Neural cell (in vitro differentiated cells): ENCODE measurements around the gene ZBTB46. TPM values are rescaled to one million over a fixed set of nuclear protein-coding genes. Genes with fewer than 3 reads are reported as not detected.
"Not testable (repeated sequence)": the region's sequence is repeated elsewhere in the genome, so short reads cannot be mapped to it uniquely, and the experiment has no call there.

Source experiments
- H2AFZ ChIP-seq: fragments of 200-600, 300-800 bp; sonication (generic), shearing (Covaris generic); 2 replicates; pipeline ENCODE4 v1.6.0; 2014; ENCODE audit warnings: low read depth, mild to moderate bottlenecking, antibody characterized with exemption, low read length, moderate library complexity
- H3F3A ChIP-seq: fragments of 200-600 bp; shearing (Covaris generic); 2 replicates; pipeline ENCODE4 v1.6.1; 2016; ENCODE audit warnings: mild to moderate bottlenecking, moderate library complexity, mixed read lengths, antibody characterized with exemption, low read length; ENCODE audit not compliant: insufficient read depth, poor library complexity, severe bottlenecking
- H3K27ac ChIP-seq: fragments of 200-600, 300-800 bp; sonication (generic), shearing (Covaris generic); 2 replicates; pipeline ENCODE4 v1.5.1; 2014; ENCODE audit warnings: mild to moderate bottlenecking, low read length, moderate library complexity
- H3K27me3 ChIP-seq: fragments of 300-800, 200-600 bp; sonication (generic), shearing (Covaris generic); 2 replicates; pipeline ENCODE4 v1.6.0; 2014; ENCODE audit warnings: mild to moderate bottlenecking, low read depth, low read length, moderate library complexity; ENCODE audit not compliant: insufficient read depth
- H3K36me3 ChIP-seq: fragments of 300-800, 200-600 bp; sonication (generic), shearing (Covaris generic); 2 replicates; pipeline ENCODE4 v1.5.1; 2014; ENCODE audit warnings: mild to moderate bottlenecking, antibody characterized with exemption, low read length, moderate library complexity; ENCODE audit not compliant: insufficient read depth
- H3K4me2 ChIP-seq: fragments of 300-800, 200-600 bp; sonication (generic), shearing (Covaris generic); 2 replicates; pipeline ENCODE4 v1.6.0; 2014; ENCODE audit warnings: mild to moderate bottlenecking, low read length
- H3K4me3 ChIP-seq: fragments of 300-800, 200-600 bp; sonication (generic), shearing (Covaris generic); 2 replicates; pipeline ENCODE4 v1.5.1; 2014; ENCODE audit warnings: mild to moderate bottlenecking, low read length, moderate library complexity
- H3K79me2 ChIP-seq: fragments of 200-600 bp; shearing (Covaris generic); replicated peaks from 2 replicates; pipeline ENCODE4 v1.6.0; 2014; ENCODE audit warnings: mild to moderate bottlenecking, low read length, moderate library complexity; ENCODE audit not compliant: insufficient read depth
- H3K9ac ChIP-seq: fragments of 300-800, 200-600 bp; sonication (generic), shearing (Covaris generic); 2 replicates; pipeline ENCODE4 v1.6.1; 2016; ENCODE audit warnings: mild to moderate bottlenecking, low read length, mixed read lengths
- H3K9me2 ChIP-seq: fragments of 200-600 bp; shearing (Covaris generic); 2 replicates; pipeline ENCODE4 v1.6.1; 2016; ENCODE audit warnings: mild to moderate bottlenecking, low read length, mixed read lengths; ENCODE audit not compliant: insufficient read depth
- H3K9me3 ChIP-seq: fragments of 200-600, 300-800 bp; sonication (generic), shearing (Covaris generic); 2 replicates; pipeline ENCODE4 v1.6.1; 2016; ENCODE audit warnings: mild to moderate bottlenecking, mixed run types, low read length, moderate library complexity, mixed read lengths
- H4K20me1 ChIP-seq: fragments of 200-600 bp; shearing (Covaris generic); 2 replicates; pipeline ENCODE4 v1.6.1; 2016; ENCODE audit warnings: mild to moderate bottlenecking, mixed run types; ENCODE audit not compliant: insufficient read depth
- EP300 ChIP-seq: fragments of 450-650 bp; conservative IDR thresholded peaks from 2 replicates; pipeline ENCODE4 v1.6.1; 2014; ENCODE audit warnings: antibody characterized with exemption, mild to moderate bottlenecking, moderate library complexity; ENCODE audit not compliant: poor library complexity, severe bottlenecking
- EZH2 ChIP-seq: fragments of 200-600, 300-800 bp; shearing (Covaris generic), sonication (generic); IDR thresholded peaks from 2 replicates; pipeline ENCODE4 v1.6.1; 2014; ENCODE audit warnings: antibody characterized with exemption, low read length, borderline replicate concordance, mild to moderate bottlenecking; ENCODE audit not compliant: insufficient read depth, poor library complexity, severe bottlenecking
- MXI1 ChIP-seq: fragments of 450-650 bp; conservative IDR thresholded peaks from 2 replicates; pipeline ENCODE4 v1.6.1; 2014; ENCODE audit warnings: antibody characterized with exemption, mild to moderate bottlenecking; ENCODE audit not compliant: poor library complexity, severe bottlenecking
- POLR2AphosphoS5 ChIP-seq: IDR thresholded peaks from 2 replicates; pipeline ENCODE4 v1.6.1; 2012
- RAD21 ChIP-seq: fragments of 450-650 bp; conservative IDR thresholded peaks from 2 replicates; pipeline ENCODE4 v1.6.1; 2014; ENCODE audit warnings: antibody characterized with exemption, mild to moderate bottlenecking, moderate library complexity
- TAF1 ChIP-seq: IDR thresholded peaks from 2 replicates; pipeline ENCODE4 v1.6.1; 2012; ENCODE audit warnings: low read depth
- polyA plus RNA-seq: library from polyadenylated mRNA; depleted of rRNA; stranded (reverse); fragments of >200 nt; gene quantifications from 2 replicates; pipeline ENCODE4 v1.2.3, GENCODE V29; 2014
- TF ChIP-seq, protein P1 (sequence below): fragments of 450-650 bp; IDR thresholded peaks from 2 replicates; pipeline ENCODE4 v1.5.1; 2014; ENCODE audit warnings: antibody characterized with exemption, mild to moderate bottlenecking, moderate library complexity; ENCODE audit not compliant: poor library complexity, severe bottlenecking
- TF ChIP-seq, protein P2 (sequence below): IDR thresholded peaks from 2 replicates; pipeline ENCODE4 v1.6.1; 2012; ENCODE audit warnings: borderline replicate concordance

The ZBTB46 gene
- polyA plus RNA-seq, 1 donor from 2014 or later, result 15.0 TPM

DNA sequence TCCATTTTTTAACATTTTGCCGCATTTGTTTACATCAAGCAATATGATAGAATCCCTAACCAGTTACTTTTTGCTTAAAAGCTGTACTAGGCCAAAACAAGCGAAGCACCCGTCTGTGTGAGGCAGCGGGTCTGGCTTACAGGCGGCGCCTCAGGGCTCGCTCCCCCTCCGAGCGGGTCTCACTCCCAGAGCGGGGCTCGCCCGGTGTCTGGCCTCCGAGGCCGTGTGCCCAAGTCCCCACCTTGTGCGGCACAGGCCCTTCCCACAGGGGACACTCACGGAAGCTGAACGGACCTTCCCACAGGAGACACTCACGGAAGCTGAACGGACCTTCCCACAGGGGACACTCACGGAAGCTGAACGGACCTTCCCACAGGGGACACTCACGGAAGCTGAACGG is 23.4 kb downstream of the ZBTB46 start:
- H2AFZ ChIP-seq, result no peak overlapping the region
- H3K4me2 ChIP-seq, result no peak overlapping the region
- peaks cover 30% of the 10 kb centered on the region for H3K79me2 ChIP-seq
- no peaks in the 10 kb centered on the region for H3F3A ChIP-seq
- no peaks in the 10 kb centered on the region for H3K27me3 ChIP-seq
- no peak overlapping the region for H3K9ac ChIP-seq
- no peaks in the 10 kb centered on the region for H3K9me2 ChIP-seq
- no peak overlapping the region for H3K27ac ChIP-seq
- H3K36me3 ChIP-seq, result no peaks in the 10 kb centered on the region
- no peaks in the 10 kb centered on the region for H3K9me3 ChIP-seq
- H3K4me3 ChIP-seq, result no peak overlapping the region
- TF ChIP-seq EP300, result no peak
- no peak for TF ChIP-seq POLR2AphosphoS5
- no peak for TF ChIP-seq EZH2
- TF ChIP-seq, protein P1, sequence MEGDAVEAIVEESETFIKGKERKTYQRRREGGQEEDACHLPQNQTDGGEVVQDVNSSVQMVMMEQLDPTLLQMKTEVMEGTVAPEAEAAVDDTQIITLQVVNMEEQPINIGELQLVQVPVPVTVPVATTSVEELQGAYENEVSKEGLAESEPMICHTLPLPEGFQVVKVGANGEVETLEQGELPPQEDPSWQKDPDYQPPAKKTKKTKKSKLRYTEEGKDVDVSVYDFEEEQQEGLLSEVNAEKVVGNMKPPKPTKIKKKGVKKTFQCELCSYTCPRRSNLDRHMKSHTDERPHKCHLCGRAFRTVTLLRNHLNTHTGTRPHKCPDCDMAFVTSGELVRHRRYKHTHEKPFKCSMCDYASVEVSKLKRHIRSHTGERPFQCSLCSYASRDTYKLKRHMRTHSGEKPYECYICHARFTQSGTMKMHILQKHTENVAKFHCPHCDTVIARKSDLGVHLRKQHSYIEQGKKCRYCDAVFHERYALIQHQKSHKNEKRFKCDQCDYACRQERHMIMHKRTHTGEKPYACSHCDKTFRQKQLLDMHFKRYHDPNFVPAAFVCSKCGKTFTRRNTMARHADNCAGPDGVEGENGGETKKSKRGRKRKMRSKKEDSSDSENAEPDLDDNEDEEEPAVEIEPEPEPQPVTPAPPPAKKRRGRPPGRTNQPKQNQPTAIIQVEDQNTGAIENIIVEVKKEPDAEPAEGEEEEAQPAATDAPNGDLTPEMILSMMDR, result no peak
- TF ChIP-seq TAF1, result no peak
- TF ChIP-seq RAD21, result no peak
- TF ChIP-seq, protein P2, sequence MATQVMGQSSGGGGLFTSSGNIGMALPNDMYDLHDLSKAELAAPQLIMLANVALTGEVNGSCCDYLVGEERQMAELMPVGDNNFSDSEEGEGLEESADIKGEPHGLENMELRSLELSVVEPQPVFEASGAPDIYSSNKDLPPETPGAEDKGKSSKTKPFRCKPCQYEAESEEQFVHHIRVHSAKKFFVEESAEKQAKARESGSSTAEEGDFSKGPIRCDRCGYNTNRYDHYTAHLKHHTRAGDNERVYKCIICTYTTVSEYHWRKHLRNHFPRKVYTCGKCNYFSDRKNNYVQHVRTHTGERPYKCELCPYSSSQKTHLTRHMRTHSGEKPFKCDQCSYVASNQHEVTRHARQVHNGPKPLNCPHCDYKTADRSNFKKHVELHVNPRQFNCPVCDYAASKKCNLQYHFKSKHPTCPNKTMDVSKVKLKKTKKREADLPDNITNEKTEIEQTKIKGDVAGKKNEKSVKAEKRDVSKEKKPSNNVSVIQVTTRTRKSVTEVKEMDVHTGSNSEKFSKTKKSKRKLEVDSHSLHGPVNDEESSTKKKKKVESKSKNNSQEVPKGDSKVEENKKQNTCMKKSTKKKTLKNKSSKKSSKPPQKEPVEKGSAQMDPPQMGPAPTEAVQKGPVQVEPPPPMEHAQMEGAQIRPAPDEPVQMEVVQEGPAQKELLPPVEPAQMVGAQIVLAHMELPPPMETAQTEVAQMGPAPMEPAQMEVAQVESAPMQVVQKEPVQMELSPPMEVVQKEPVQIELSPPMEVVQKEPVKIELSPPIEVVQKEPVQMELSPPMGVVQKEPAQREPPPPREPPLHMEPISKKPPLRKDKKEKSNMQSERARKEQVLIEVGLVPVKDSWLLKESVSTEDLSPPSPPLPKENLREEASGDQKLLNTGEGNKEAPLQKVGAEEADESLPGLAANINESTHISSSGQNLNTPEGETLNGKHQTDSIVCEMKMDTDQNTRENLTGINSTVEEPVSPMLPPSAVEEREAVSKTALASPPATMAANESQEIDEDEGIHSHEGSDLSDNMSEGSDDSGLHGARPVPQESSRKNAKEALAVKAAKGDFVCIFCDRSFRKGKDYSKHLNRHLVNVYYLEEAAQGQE, result no peak
- no peaks in the 10 kb centered on the region for H4K20me1 ChIP-seq

DNA sequence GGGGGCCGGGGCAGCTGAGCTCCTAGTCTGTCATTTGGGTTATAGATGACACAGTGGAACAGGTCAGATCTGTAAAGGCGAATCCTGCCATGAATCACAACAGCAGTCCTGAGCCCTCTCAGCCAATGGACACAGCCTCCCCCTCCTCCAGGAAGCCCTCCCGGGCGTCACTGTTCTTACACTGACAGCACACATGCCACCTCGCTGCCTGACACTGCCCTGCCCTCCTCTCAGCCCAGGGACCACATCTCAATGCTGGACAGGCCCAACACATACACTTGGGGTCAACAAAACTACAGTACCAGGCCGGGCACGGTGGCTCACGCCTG is 26.8 kb downstream of the ZBTB46 start:
- Histone ChIP-seq H3K79me2 (peaks cover 7% of the 10 kb centered on the region), H3K27me3 (no peaks in the 10 kb centered on the region), H3K9ac (no peak overlapping the region), H3K9me2 (no peaks in the 10 kb centered on the region), H3K4me2 (no peak overlapping the region), H2AFZ (no peak overlapping the region), H3K36me3 (no peaks in the 10 kb centered on the region), H3K9me3 (no peaks in the 10 kb centered on the region), H3K27ac (no peak overlapping the region), H3K4me3 (no peak overlapping the region), H4K20me1 (no peaks in the 10 kb centered on the region), H3F3A (no peaks in the 10 kb centered on the region)
- TF ChIP-seq POLR2AphosphoS5 (no peak), RAD21 (no peak), EP300 (no peak)

DNA sequence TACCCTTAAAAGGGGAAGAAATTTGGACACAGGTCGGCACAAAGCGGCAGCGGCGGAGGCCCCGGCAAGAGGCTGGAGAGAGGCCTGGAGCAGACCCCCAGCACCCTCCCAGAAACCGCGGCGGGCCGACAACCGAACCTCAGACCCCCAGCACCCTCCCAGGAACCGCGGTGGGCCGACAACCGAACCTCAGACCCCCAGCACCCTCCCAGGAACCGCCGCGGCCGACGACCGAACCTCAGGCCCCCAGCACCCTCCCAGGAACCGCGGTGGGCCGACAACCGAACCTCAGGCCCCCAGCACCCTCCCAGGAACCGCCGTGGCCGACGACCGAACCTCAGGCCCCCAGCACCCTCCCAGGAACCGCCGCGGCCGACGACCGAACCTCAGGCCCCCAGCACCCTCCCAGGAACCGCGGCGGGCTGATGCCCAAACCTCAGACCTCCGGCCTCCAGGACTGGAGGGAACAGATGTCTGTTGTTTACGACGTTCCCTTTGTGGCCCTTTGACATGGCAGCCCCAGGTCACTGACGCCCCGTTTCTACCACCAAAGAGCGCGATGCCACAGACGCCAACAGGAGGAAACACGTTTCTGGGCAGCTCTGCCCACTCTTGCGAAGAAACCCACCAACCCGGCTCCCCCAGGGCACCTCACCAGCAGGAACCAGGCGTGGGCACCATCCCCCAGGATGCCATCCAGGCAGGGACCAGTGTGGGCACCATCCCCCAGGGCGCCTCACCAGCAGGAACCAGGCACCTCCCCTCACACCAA is 28.4 kb downstream of the ZBTB46 start:
- Histone ChIP-seq H3K9me3 (no peaks in the 10 kb centered on the region), H3K79me2 (peaks cover 7% of the 10 kb centered on the region), H3K4me3 (no peak overlapping the region), H3K27me3 (no peaks in the 10 kb centered on the region), H3K9ac (no peak overlapping the region), H2AFZ (no peak overlapping the region), H3K36me3 (no peaks in the 10 kb centered on the region), H4K20me1 (no peaks in the 10 kb centered on the region), H3K4me2 (no peak overlapping the region), H3K9me2 (no peaks in the 10 kb centered on the region), H3F3A (no peaks in the 10 kb centered on the region), H3K27ac (no peak overlapping the region)
- TF ChIP-seq EZH2 (no peak), EP300 (no peak), POLR2AphosphoS5 (no peak), MXI1 (no peak)

DNA sequence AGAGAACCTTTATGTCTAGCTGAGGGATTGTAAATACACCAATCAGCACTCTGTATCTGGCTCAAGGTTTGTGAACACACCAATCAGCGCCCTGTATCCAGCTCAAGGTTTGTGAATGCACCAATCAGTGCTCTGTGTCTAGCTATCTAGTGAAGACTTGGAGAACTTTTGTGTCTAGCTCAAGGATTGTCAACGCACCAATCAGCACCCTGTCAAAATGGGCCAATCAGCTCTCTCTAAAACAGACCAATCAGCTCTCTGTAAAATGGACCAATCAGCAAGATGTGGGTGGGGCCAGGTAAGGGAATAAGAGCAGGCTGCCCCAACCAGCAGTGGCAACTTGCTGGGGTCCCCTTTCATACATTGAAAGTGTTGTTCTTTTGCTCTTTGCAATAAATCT is 29.9 kb downstream of the ZBTB46 start:
- H3K36me3 ChIP-seq, H3F3A ChIP-seq, H3K79me2 ChIP-seq: not testable (repeated sequence)

DNA sequence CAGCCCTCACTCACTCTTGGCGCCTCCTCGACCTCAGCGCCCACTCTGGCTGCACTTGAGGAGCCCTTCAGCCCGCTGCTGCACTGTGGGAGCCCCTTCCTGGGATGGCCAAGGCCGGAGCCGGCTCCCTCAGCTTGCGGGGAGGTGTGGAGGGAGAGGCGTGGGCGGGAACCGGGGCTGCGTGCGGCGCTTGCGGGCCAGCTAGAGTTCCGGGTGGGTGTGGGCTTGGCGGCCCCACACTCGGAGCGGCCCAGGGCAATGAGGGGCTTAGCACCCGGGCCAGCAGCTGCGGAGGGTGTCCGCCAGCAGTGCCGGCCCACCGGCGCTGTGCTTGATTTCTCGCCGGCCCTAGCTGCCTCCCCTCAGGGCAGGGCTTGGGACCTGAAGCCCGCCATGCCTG is 30.7 kb downstream of the ZBTB46 start:
- H3K36me3 ChIP-seq, H3K27ac ChIP-seq, H3K9me2 ChIP-seq, H3K4me3 ChIP-seq, H4K20me1 ChIP-seq, H3K27me3 ChIP-seq, H3K9ac ChIP-seq, H2AFZ ChIP-seq, H3K4me2 ChIP-seq, H3K9me3 ChIP-seq, H3F3A ChIP-seq, H3K79me2 ChIP-seq: not testable (repeated sequence)

More for the DNA sequence above, 29.9 kb downstream of the ZBTB46 start:
- H3K27ac ChIP-seq, H4K20me1 ChIP-seq, H3K27me3 ChIP-seq, H3K4me3 ChIP-seq, H3K9me3 ChIP-seq, H3K4me2 ChIP-seq, H3K9me2 ChIP-seq, H3K9ac ChIP-seq, H2AFZ ChIP-seq: not testable (repeated sequence)
